GM18861 (cell line): ENCODE results near the gene MRTFA.
"Not testable (repeated sequence)": the region's sequence is repeated elsewhere in the genome, so short reads cannot be mapped to it uniquely, and the experiment has no call there.

Experiments
- ATAC-seq: cut with Tn5 transposase; IDR thresholded peaks from one replicate; pipeline ENCODE4 v1.9.1; 2021; ENCODE audit not compliant: unreplicated experiment

MRTFA gene

DNA sequence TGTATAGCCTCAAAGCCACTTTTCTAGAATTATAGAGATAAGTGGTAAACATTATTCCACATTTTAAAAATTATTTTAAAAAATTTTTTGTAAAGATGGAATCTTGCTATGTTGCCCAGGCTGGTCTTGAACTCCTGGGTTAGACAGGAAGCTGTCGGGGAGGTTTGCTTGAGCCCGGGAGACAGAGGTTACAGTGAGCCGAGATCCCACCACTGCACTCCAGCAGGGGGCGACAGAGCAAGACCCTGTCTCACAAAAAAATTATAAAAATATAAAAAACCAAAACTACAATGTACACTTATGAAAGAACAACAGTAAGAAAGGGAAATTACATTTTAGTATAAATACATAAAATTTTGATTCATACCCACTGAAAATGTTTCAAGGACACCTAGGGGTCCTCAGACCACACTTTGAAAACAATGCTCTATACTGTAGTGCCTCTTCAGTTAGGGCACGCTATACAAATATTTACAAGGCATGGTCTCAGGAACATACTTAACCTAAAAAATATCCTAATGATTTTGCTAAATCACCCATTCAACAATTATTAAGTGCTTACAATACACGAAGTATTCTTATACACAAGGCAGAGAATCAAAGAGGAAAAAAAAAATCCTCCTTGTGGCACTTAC, 111.2 kb downstream of the MRTFA start:
- no peak for ATAC-seq

DNA sequence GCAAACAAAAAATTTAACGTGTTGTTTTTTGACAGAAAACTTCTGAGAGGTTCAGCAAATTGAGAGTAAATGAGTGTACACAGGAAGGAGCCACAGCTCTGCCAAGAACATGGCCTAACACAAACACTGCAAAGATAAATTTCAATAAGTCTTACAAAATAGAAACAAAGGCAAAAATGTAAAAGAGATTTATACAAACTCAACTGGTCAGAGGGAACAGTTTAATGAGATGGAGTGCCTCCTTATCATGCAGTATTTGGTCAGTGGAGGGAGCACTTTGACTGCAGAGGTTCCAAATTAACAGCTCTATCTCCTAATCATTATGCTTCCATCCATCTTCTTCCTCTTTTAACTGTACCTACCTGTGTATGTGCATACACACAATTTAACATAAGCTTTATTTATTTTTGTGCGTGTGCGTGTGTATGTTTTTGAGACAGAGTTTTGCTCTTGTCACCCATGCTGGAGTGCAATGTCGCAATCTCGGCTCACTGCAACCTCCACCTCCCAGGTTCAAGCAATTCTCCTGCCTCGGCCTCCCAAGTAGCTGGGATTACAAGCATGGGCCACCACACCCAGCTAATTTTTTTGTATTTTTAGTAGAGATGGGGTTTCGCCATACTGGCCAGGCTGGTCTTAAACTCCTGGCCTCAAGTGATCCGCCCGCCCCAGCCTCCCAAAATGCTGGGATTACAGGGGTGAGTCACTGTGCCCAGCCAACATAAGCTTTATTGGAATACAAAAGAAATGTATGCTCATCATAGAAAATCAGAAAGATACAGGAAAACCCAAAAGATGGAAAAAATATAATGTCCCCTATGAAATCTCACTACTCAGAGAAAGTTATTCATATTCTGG, 111.9 kb downstream of the MRTFA start:
- ATAC-seq: no peak

DNA sequence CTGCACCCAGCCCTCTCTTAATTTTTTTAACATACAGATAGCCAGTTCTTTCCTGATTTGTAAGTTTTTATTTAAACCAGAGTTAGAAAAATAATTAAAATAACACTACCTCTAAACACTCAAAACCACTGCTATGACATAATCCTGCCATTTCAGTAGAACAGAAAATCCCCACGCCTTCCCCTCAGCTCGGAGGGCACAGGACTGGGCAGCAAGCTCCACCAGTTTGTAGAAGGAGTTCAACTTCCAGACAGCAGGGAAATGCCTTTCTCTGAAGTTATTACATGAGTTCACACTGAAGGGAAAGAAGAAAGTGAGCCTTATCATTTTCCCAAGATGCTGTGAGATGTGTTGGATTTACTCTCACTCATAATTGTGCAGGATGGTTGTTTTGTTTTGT, 114.4 kb downstream of the MRTFA start:
- no peak for ATAC-seq

DNA sequence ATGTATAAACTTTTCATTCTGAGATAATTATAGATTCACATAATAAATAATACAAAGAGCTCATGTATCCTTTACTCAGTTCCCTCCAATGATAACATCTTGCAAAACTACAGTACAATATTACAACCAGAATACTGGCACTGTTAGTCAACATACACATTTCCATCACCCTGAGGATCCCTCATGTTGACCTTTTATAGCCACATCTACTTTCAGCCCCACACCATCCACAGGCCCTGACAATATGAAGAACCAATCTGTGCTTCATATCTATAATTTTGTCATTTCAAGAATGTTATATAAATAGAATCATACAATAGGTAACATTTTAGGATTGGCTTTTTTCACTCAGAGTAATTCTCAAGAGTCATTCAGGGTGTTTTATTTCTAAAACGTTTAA, 115.5 kb downstream of the MRTFA start:
- no peak for ATAC-seq

DNA sequence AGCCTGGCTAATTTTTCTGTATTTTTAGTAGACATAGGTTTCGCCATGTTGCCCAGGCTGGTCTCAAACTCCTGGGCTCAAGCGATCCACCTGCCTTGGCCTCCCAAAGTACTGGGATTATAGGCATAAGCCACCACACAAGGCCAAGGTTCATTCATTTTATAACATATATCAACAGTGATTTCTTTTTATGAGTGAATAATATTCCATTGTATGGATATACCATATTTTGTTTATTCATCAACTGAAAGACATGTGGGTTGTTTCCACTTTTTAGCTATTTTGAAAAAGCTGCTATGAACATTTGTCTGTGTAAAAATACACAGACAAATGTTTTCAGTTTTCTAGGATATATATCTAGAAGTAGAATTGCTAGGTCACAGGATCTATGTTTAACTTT, 116.0 kb downstream of the MRTFA start:
- ATAC-seq: no peak

DNA sequence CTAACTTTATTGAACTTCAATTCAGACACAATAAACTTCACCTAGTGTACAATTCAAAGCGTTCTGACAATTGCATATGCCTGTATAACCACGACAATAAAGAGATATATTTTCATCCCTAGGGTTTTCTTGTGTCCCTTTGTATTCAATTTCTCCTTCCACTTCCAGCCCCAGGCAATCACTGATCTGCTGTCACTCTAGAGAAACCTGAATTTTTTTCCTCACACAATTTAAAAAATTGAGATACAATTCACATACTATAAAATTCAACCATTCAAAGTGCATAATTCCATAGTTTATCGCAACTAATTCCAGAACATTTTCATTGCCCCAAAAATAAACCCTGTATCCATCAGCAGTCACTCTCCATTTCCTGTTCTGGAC, 116.6 kb downstream of the MRTFA start:
- ATAC-seq: no peak

DNA sequence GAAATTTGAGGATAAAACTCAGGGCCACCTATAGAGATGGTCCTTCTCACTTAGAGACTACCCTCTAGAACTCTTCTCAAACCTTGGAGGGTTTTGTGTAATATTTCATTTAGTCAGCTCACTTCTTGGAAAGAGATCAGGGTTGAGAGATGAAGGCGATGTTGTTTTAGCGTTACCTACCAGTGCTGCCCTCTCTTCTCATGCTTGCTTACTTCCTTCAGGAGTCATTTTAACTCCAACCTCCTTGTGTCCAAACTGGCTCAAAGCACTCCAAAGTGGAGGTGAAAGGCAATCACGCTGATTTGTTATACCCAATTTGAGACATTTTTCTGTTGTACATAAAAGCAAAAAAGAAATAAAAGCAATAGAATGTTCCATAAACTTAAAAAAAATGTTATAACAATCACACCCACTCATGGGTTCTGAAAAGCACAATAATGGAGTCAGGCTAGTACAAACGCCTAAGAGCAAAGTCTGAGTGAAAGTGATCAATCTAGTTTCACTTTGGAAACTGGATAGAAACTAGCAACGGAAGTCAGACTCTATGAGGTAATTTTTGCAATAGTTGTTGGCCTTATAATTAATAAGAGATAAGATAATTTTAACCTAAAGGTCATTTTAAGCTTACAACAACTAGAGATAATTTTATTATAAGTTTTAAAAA, 117.1 kb downstream of the MRTFA start:
- ATAC-seq: peak; percentile 57

DNA sequence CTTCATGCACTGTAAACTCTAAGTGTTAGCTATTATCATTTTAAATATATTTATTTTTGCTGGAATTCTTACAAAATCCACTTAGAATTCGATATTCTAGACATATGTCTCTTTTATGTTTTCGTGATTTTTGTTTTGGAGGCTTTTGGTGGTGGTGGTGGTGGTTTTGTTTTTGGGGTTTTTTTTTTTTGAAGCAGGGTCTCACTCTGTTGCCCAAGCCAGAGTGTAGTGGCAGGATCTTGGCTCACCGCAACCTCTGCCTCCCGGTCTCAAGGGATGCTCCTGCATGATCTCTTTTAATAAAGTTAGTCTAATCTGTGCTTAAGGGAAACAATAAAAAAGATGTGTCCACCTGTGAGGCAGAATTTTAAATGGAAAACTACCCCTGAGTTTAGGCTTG, 117.7 kb downstream of the MRTFA start:
- ATAC-seq: no peak

DNA sequence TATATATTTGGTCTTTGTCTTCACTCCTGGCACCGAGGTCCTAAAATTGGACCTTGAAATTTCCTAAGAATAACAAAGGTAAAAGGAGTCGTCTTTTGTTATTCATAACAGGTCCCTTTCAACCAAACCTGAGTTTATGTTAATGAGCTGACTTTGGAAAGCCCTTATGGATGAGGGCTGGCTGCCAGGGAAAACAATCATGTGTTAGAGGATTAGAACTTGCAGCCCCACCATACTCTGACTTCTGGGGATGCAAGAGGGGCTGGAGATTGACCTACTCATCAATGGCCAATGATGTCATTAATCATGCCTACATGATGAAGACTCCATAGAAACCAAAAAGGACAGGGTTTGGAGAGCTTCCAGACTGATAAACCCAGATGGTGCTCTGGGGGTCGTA, 118.9 kb downstream of the MRTFA start:
- ATAC-seq: no peak

DNA sequence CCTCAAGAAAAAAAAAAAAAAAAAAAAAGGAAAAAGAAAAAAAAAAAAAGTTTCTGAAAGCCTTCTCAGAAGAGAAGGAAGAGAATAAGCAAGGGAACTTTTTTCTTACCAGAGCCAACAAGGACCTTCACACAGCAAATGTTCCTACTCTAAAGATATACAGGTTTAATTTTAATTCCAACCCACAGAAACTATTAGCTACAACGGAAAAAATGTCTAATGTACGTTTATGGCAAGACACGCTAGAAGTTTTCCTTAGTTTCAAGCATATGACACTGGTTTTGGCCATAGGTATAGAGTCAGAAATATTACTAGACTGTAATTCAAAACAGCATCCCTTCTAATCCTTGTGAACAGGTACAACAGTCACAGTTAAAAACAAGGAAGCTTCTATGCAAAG, 120.1 kb downstream of the MRTFA start:
- no peak for ATAC-seq

DNA sequence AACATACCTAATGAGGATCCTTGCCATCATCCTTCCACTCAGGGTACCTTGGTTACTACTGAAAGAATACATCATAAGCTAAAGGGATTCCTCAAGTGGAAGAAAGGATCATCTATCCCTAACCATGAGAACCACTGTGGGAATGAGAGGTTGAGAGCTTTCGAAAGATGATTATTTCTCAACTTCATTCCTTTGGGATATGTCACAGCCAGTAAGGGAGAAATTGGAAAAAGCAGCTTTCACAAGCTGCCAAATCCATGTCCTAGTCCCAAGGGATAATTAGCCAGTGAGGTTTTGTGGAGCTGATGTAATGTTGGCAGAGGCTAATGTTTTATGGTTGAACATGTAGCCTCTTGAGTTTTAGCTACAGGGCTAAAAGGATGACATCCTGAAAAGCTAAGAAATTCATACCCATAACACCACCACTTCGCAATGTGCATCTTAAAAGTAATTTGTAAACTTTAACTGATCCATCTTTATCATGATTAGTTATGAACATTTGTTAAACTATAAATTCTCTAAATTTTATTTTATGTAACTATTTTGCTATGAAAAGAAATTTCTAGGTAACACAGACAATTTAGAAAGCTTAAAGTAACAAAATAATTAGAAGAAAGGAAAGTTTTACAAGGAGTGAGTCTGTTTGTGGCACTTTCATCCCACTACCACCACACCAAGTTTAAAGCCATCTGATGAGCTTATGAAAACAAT, 123.9 kb downstream of the MRTFA start:
- no peak for ATAC-seq

DNA sequence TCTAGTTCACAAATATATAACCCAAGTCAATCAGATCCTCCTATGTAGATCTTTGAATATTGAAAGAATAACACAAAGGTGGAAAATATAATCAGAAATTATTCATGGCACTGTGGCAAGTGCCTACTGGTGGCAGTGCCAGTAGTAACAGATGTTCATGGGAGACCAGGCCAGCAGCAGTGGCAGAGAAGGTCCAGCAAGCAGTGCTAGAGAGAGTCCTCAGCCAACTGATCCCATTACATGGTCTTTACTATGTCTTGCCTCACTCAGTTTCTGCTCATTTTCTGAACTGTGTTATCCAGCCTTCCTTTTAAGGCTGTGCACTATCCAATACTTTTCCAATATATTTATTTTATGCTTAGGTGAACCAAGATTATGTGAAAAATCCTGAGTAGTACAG, 124.9 kb downstream of the MRTFA start:
- no peak for ATAC-seq

DNA sequence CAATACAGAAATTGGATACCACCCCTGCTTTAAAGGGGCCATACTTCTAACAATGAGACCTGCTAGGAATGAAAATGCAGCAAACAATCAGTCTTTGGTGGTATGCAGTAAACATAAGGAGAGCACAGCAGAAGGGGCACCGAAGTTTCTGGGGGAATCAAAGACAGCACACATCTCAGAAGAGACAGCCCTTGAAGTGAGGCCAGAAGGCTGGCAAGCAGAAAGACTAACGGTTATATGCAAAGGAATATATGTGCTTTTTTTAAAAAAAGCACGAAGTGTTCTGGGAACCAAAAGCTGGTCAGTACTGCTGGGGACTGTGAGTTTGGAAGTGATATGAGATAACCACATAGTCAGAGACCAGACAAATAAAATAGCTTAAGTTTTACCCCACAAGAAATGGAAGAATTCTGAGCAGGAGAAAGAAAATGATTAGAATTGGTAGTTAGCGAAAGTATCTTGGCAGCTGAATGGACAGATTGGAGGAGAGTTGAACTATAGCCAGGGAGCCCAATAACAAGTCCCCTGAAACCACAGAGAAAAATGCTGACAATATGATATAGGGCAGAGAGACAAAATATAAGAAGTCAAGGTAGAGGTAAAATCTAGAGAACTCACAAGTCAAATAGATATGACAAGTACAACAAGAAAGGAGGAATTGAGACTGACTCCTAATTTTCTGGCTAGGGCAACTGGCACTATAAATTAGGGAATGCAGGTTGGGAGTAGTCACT, 125.7 kb downstream of the MRTFA start:
- no peak for ATAC-seq

DNA sequence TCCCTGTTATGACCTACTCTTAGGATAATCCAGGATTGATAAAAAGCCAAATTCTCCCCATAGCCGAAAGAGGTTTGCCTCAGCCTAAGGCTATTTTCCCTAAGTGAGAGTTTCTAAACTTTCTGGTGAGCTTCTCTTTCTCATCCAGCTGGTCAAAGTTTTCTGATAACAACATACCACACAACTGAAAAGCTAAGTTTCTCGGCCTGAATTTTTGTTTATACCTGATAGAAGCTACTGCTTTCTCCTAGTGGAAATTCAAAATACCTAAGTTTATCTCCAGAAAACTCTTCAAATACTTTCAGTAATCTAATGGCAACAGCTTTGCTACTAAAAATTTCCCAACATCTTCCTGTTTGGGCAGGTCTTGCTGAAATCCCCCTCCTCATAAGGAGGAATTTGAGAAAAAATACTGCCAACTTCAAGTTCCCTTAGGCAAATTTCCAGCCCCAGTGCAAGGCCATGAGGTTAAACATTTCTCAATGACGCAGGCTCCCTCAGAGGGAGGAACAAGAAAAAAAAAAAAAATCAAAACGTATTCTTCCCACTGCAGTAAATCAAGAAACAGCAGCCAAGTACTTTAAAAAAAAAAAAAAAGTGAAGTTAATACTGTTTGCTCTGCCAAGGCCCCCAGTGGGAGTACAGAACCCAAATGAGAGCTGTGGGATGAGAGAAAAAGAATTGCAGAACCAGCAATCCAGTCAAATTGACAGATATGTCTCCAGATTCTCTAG, 127.0 kb downstream of the MRTFA start:
- ATAC-seq: no peak

DNA sequence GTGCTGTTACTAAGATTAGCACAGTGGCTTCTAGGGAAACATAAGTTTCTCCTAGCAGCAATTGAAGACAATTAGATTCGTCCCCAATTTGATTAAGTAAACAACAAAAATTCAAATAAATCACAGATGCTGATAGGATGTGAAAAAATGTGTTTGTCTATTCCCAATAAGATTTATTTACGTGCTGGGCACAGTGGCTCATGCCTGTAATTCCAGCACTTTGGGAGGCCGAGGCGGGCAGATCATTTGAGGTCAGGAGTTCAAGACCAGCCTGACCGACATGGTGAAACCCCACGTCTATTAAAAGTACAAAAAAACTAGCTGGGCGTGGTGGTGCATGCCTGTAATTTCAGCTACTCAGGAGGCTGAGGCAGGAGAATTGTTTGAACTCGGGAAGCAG, 128.5 kb downstream of the MRTFA start:
- not testable (repeated sequence) for ATAC-seq

DNA sequence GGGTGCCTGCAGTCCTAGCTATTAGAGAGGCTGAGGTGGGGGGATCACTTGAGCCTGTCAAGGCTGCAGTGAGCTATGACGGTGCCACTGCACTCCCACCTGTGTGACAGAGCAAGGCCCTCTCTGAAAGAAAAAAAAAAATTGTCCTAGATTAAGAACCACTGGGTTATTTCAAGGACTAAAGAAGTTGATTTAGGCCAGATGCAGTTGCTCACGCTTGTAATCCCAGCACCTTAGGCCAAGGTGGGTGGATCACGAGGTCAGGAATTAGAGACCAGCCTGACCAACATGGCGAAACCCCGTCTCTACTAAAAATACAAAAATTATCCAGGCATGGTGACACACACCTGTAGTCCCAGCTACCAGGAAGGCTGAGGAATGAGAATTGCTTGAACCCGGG, 129.0 kb downstream of the MRTFA start:
- no peak for ATAC-seq

DNA sequence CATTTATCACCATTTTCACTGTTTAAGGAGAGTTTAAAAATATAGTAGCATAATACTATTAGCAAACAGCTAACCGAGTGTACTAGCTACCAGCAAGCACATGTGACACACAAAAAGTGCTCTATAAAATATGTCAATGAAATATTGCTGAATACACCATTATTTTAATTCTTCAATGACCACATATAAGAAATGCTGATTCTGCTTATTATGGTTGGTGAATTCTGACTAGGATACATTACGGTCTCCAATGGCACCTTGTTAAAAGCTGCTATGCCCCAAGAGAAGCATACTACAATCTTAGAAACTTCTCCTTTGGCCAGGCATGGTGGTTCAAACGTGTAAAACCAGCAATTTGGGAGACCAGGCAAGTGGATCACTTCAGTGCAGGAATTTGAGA, 129.8 kb downstream of the MRTFA start:
- ATAC-seq: no peak

DNA sequence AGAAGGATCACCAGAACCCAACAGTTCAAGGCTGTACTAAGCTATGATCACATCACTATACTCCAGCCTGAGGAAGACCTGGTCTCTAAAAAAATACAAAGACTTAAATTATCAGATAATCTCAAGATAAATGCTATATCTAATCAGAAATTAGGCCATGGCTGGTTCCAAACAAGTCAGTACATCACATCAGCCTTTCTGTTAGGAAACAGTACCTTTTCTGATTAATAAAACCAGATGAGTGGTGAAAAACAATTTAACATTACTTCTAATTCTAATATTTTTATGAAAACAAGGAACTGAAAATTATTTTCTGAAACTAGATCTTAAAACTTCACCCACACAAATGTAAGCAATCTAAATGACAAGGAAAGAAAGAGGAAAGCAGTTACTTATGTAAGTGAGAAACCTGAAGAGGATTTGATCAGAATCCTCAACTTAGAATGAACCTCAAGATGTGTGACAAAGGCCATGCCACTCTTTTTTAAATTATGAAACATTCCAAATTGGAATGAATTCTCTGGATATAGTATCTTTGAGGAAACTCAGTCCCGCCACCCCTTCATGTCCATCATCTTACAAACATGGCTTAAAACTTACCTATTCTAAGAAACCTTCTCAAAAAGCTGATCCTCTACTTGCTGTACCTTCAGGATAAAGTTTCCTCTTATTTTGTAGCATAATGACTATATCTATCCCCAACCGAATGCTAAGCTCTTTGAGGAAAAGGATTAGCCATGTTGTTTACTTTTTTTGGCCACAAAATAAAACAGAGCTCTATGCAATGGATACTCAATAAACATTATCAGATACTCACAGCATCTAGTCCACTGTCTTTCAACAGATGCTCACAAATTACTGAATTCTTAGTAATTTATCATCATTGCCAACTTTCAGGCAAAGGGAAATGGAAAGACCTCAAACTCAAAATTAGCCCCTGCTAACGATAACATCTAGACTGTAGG, 132.0 kb downstream of the MRTFA start:
- ATAC-seq: no peak

DNA sequence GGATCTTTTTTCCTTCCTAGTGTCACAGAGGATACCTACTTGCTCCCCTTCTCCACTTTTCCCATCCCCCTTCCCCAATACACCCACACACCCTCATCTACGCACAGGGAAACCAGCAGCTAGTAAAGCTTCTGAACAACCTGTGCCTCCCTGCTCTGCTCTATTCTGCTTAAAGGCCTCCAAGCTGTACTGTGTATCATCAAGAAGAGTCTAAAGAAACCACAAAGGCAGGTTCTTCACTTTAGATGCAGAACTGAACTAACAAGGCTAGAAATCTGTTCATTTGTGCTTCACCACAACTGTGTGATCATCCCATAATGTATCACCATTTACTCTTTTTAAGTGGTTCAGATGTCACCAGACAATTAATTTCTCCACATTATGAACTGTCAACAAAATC, 133.6 kb downstream of the MRTFA start:
- ATAC-seq: no peak
